Gastrocnemius medialis (tissue), 4 donors: ENCODE measurements around the gene LARGE1. TPM values are rescaled to one million over a fixed set of nuclear protein-coding genes. Genes with fewer than 3 reads are reported as not detected.

Source experiments
- ATAC-seq, 2 donors: fragments of 150-250 bp; one replicate each; pipeline ENCODE4 v1.9.1; 2016
- DNase-seq, 2 donors: peaks; one replicate each; pipeline ENCODE4 v3.0.0-alpha.2; 2019
- H3K27ac ChIP-seq, 4 donors: fragments of 200-600 bp; sonication (generic); 1 replicate in 1 of 4; 2 replicates in 3 of 4; pipeline ENCODE4 v1.5.1; 2016 to 2018; ENCODE audit warnings: mild to moderate bottlenecking in 2 of 4, moderate library complexity in 1 of 4
- H3K27me3 ChIP-seq, 3 donors: fragments of 200-600 bp; sonication (generic) in 2 of 3; 1 replicate in 1 of 3; 2 replicates in 2 of 3; pipeline versions ENCODE4 v1.5.1 to v1.6.0; 2016 to 2019; ENCODE audit warnings: mild to moderate bottlenecking in 1 of 3, moderate library complexity in 1 of 3
- H3K36me3 ChIP-seq, 2 donors: fragments of 200-600 bp; sonication (generic) in 1 of 2; one replicate each; pipeline ENCODE4 v1.5.1; 2017 to 2018
- H3K4me1 ChIP-seq, 2 donors: fragments of 200-600 bp; sonication (generic) in 1 of 2; one replicate each; pipeline ENCODE4 v1.5.1; 2016 to 2017; ENCODE audit warnings: mild to moderate bottlenecking in 2 of 2
- H3K4me3 ChIP-seq, 4 donors: fragments of 200-600 bp; sonication (generic) in 3 of 4; 1 replicate in 1 of 4; 2 replicates in 3 of 4; pipeline ENCODE4 v1.5.1; 2016 to 2019; ENCODE audit warnings: mild to moderate bottlenecking in 2 of 4
- H3K9me3 ChIP-seq, 3 donors: fragments of 200-600 bp; sonication (generic) in 2 of 3; 1 replicate in 1 of 3; 2 replicates in 2 of 3; pipeline ENCODE4 v1.5.1; 2016 to 2019
- POLR2A ChIP-seq, 2 donors: fragments of 450-650 bp; IDR thresholded peaks; one replicate each; pipeline ENCODE4 v1.6.1; 2017; ENCODE audit warnings: antibody characterized with exemption in 2 of 2, mild to moderate bottlenecking in 2 of 2, moderate library complexity in 2 of 2
- in situ Hi-C, 4 donors: fragments of 200-750 bp; cut with MboI; loops; one replicate each; pipeline versions ENCODE4 v1.15.0 to v1.8.0; 2017; ENCODE audit warnings: low sequenced_read_pairs in 4 of 4
- intact Hi-C: fragments of 100-400 bp; cut with DNase I; formaldehyde crosslinking; loops from one replicate; pipeline ENCODE4 v1.15.1; 2023; ENCODE audit warnings: low total_unique reads
- total RNA-seq, 4 donors: library from RNA; depleted of rRNA; stranded (reverse); fragments of >200 nt; gene quantifications; one replicate each; pipeline versions ENCODE4 v1.1.0 to v1.2.3, GENCODE V29; 2016
- TF ChIP-seq, protein P1 (sequence below), 5 experiments: fragments of 450-650 bp in 3 of 5; fragments of 200-600 bp in 2 of 5; sonication (generic) in 2 of 5; IDR thresholded peaks in 4 of 5; conservative IDR thresholded peaks in 1 of 5; 1 replicate in 4 of 5; 2 replicates in 1 of 5; pipeline ENCODE4 v1.5.1; 2016 to 2019; ENCODE audit warnings: antibody characterized with exemption in 5 of 5, mild to moderate bottlenecking in 3 of 5, moderate library complexity in 3 of 5

Gene LARGE1
- total RNA-seq, 4 donors from 2014 or later, result 48.5 to 91.0 (median 68.4) TPM

DNA sequence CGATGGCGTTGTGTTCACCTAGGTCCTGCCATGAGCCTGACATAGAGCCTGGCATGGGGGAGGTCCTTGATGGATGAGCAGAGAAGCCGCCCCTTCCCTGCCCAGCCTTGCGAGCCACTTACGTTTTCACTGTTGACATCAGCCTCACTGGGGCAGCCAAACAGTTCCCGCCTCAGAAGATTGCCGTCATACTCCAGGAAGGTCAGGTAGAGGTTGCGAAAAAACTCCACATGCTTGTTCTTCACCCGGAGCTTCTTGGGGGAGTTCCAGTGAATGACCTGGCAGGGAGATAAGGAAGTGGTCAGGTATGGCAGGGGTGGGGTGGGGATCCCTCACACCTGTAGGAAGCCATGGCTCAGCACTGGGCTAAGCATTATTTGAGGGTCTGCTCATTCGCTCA is 582.8 kb downstream of the LARGE1 start:
- Histone ChIP-seq H3K27ac (no peak overlapping the region), H3K4me1 (no peaks in the 10 kb centered on the region), H3K27me3 (no peaks in the 10 kb centered on the region), H3K36me3 (no peaks in the 10 kb centered on the region), H3K9me3 (no peaks in the 10 kb centered on the region), H3K4me3 (no peak overlapping the region)
- in situ Hi-C loops (no loop called here), intact Hi-C loops (no loop called here)
- TF ChIP-seq POLR2A (IDR thresholded peaks at IDR 0.05), result no peak
- TF ChIP-seq, protein P1, sequence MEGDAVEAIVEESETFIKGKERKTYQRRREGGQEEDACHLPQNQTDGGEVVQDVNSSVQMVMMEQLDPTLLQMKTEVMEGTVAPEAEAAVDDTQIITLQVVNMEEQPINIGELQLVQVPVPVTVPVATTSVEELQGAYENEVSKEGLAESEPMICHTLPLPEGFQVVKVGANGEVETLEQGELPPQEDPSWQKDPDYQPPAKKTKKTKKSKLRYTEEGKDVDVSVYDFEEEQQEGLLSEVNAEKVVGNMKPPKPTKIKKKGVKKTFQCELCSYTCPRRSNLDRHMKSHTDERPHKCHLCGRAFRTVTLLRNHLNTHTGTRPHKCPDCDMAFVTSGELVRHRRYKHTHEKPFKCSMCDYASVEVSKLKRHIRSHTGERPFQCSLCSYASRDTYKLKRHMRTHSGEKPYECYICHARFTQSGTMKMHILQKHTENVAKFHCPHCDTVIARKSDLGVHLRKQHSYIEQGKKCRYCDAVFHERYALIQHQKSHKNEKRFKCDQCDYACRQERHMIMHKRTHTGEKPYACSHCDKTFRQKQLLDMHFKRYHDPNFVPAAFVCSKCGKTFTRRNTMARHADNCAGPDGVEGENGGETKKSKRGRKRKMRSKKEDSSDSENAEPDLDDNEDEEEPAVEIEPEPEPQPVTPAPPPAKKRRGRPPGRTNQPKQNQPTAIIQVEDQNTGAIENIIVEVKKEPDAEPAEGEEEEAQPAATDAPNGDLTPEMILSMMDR (IDR thresholded peaks at IDR 0.05 in 4 of 5, conservative IDR thresholded peaks at IDR 0.05 in 1 of 5), result no peak
- DNase-seq, result no peak
- ATAC-seq, result no peak

DNA sequence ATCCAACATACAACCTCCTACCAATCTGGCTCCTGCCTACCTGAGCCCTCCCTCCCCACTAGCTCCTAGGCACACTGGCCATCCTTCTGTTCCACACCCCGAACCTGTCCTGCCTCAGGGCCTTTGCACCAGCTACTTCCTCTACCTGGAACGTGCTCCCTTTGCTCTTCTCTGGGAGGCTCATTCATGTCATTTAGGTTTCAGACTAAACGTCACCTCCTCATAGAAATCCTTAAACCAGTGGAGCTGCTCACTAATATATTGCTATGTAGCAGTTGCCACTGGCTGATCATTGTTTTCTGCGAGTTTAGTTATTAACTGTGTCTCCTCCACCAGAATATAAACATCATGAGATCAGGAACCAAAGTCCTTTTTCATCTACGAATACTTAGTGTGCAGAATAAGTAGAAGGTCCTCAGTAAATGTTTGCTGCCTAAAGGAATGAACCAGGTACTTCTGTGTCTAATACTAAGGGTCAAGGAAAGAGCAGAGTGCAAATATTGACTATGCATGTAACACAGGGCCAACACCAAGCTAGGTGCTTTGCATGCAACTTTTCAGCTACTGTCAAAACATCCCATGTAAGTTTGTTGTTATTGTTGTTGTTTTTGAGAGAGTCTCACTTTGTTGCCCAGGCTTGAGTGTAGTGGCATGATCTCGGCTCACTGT is 584.5 kb downstream of the LARGE1 start:
- ATAC-seq, result no peak
- intact Hi-C loops, result no loop called here
- H3K36me3 ChIP-seq, result no peaks in the 10 kb centered on the region

DNA sequence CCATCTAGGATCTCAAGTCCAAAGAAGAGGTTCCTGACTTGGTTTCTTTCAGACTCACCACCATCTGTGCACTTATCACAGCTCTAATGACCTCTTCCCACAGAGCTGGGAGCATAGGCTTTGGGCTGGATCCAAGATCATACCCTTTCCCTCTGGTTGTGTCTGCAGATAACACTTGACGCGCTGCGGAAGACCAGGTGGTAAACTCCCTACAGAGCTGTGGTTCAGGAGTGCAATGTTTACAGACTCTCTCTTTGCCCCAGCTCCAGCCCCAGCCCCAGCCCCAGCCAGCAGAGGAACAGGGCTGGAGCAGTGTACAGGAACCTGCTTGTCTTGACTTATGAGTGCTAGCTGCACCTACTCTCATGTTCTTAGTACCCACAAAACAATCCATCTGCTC is 587.7 kb downstream of the LARGE1 start:
- H3K4me1 ChIP-seq, result no peaks in the 10 kb centered on the region
- intact Hi-C loops (no loop called here), in situ Hi-C loops (no loop called here)
- no peaks in the 10 kb centered on the region for H3K36me3 ChIP-seq
- H3K27ac ChIP-seq, result no peak overlapping the region
- DNase-seq (no peak), ATAC-seq (no peak)
- no peak overlapping the region for H3K4me3 ChIP-seq
- TF ChIP-seq POLR2A (IDR thresholded peaks at IDR 0.05), result no peak
- TF ChIP-seq, protein P1 (IDR thresholded peaks at IDR 0.05 in 4 of 5, conservative IDR thresholded peaks at IDR 0.05 in 1 of 5), result no peak
- no peaks in the 10 kb centered on the region for H3K9me3 ChIP-seq
- H3K27me3 ChIP-seq, result no peaks in the 10 kb centered on the region

More for the DNA sequence above, 584.5 kb downstream of the LARGE1 start:
- H3K27ac ChIP-seq, result no peak overlapping the region
- TF ChIP-seq, protein P1 (IDR thresholded peaks at IDR 0.05 in 4 of 5, conservative IDR thresholded peaks at IDR 0.05 in 1 of 5), result no peak
- TF ChIP-seq POLR2A (IDR thresholded peaks at IDR 0.05), result no peak
- in situ Hi-C loops, result no loop called here
- DNase-seq, result no peak
- H3K9me3 ChIP-seq, result no peaks in the 10 kb centered on the region
- H3K4me1 ChIP-seq, result no peaks in the 10 kb centered on the region
- H3K27me3 ChIP-seq, result no peaks in the 10 kb centered on the region
- H3K4me3 ChIP-seq, result no peak overlapping the region

DNA sequence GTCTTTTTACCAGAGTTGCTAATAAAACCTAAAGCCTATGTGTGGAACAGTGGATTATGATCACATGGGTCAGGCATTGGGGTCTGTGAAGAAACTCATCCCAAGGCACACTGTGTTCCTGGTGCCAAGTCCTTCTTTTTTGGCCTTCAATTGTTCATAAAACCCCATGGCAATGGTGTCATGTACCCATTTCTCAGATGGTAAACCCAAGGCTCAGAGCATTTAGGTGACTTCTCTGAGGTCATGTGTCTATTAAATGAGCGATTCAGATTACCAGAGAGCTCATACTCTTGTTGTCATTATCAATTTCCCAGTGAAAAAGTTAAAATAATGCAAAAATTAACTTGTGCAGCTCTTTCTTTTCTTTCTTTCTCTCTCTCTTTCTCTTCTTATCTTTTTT is 589.3 kb downstream of the LARGE1 start:
- Histone ChIP-seq H3K36me3 (no peaks in the 10 kb centered on the region), H3K9me3 (no peaks in the 10 kb centered on the region), H3K4me1 (no peaks in the 10 kb centered on the region), H3K4me3 (no peak overlapping the region), H3K27me3 (no peaks in the 10 kb centered on the region), H3K27ac (no peak overlapping the region)
- in situ Hi-C loops (no loop called here), intact Hi-C loops (no loop called here)
- TF ChIP-seq, protein P1 (IDR thresholded peaks at IDR 0.05 in 4 of 5, conservative IDR thresholded peaks at IDR 0.05 in 1 of 5), result no peak
- TF ChIP-seq POLR2A (IDR thresholded peaks at IDR 0.05), result no peak
- ATAC-seq (no peak), DNase-seq (no peak)

DNA sequence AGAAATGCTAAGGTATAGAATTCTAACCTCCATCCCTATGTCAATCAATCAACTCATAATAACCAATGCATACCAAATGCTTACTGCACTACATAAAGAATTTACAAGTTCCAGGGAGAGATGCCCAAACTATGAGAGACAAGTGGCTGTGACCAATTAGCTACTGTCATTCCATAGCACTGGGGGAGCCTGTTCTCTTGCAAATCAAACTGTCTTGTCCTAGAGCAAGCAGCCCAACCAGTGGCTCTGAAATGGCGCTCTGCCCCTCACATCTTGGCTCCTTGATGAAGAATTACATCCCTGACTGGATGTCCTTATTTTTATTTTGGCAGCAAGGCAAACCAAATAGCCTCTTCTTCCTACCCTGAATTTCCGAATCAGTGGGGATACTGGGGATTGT is 589.7 kb downstream of the LARGE1 start:
- Histone ChIP-seq H3K4me3 (no peak overlapping the region), H3K4me1 (no peaks in the 10 kb centered on the region), H3K9me3 (no peaks in the 10 kb centered on the region), H3K27ac (no peak overlapping the region), H3K36me3 (no peaks in the 10 kb centered on the region), H3K27me3 (no peaks in the 10 kb centered on the region)
- in situ Hi-C loops, result no loop called here
- ATAC-seq (no peak), DNase-seq (no peak)
- TF ChIP-seq, protein P1 (IDR thresholded peaks at IDR 0.05 in 4 of 5, conservative IDR thresholded peaks at IDR 0.05 in 1 of 5), result no peak
- TF ChIP-seq POLR2A (IDR thresholded peaks at IDR 0.05), result no peak
- intact Hi-C loops, result no loop called here
